ENCODE results near the gene KANSL1.

GRCh38 chr17:46120537-46120936 lies 72.7 kb downstream of the KANSL1 start:
- TF ChIP-seq CTCF (IDR thresholded peaks at IDR 0.05; ENCODE audit: insufficient read depth, low read depth, low read length): no peak
- no peak for TF ChIP-seq EZH2 (IDR thresholded peaks at IDR 0.05; ENCODE audit: insufficient read depth, low read length)
